ENCODE measurements around the gene TRIM17.

GRCh38 chr1:228393811-228394570 lies 22.7 kb downstream of the TRIM17 start:
- TF ChIP-seq TCF7L2 (IDR thresholded peaks at IDR 0.05; ENCODE audit: low read depth, low read length): no peak
- TF ChIP-seq SMC3 (conservative IDR thresholded peaks at IDR 0.05; ENCODE audit: insufficient read depth, low read depth, low read length): no peak
- no peak for TF ChIP-seq CBFB (CRISPR knock-in tag; IDR thresholded peaks at IDR 0.05)
- TF ChIP-seq ZNF197 (CRISPR knock-in tag; IDR thresholded peaks at IDR 0.05; ENCODE audit: low read depth): no peak
- TF ChIP-seq, protein P1, sequence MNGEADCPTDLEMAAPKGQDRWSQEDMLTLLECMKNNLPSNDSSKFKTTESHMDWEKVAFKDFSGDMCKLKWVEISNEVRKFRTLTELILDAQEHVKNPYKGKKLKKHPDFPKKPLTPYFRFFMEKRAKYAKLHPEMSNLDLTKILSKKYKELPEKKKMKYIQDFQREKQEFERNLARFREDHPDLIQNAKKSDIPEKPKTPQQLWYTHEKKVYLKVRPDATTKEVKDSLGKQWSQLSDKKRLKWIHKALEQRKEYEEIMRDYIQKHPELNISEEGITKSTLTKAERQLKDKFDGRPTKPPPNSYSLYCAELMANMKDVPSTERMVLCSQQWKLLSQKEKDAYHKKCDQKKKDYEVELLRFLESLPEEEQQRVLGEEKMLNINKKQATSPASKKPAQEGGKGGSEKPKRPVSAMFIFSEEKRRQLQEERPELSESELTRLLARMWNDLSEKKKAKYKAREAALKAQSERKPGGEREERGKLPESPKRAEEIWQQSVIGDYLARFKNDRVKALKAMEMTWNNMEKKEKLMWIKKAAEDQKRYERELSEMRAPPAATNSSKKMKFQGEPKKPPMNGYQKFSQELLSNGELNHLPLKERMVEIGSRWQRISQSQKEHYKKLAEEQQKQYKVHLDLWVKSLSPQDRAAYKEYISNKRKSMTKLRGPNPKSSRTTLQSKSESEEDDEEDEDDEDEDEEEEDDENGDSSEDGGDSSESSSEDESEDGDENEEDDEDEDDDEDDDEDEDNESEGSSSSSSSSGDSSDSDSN (IDR thresholded peaks at IDR 0.05; ENCODE audit: borderline replicate concordance in 1 of 2, low read depth in 2 of 2, low read length in 2 of 2): no peak
- peak; percentile 39; the same call in 1 of the 2 replicates for TF ChIP-seq POLR2A (conservative IDR thresholded peaks at IDR 0.05)
- TF ChIP-seq, protein P2, sequence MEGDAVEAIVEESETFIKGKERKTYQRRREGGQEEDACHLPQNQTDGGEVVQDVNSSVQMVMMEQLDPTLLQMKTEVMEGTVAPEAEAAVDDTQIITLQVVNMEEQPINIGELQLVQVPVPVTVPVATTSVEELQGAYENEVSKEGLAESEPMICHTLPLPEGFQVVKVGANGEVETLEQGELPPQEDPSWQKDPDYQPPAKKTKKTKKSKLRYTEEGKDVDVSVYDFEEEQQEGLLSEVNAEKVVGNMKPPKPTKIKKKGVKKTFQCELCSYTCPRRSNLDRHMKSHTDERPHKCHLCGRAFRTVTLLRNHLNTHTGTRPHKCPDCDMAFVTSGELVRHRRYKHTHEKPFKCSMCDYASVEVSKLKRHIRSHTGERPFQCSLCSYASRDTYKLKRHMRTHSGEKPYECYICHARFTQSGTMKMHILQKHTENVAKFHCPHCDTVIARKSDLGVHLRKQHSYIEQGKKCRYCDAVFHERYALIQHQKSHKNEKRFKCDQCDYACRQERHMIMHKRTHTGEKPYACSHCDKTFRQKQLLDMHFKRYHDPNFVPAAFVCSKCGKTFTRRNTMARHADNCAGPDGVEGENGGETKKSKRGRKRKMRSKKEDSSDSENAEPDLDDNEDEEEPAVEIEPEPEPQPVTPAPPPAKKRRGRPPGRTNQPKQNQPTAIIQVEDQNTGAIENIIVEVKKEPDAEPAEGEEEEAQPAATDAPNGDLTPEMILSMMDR (IDR thresholded peaks at IDR 0.05 in 2 of 3, conservative IDR thresholded peaks at IDR 0.05 in 1 of 3; ENCODE audit: insufficient read depth in 2 of 3, low read depth in 1 of 3, low read length in 3 of 3): no peak

Data from K562 (cell line).